ENCODE measurements around the gene ACOXL.

Gene ACOXL

GRCh38 chr2:111166115-111166514, 433.7 kb downstream of the ACOXL start:
- no peak overlapping the region for H3K4me3 ChIP-seq (ENCODE audit: low read depth, low read length)
- TF ChIP-seq ZNF114 (tag by site-specific recombination; IDR thresholded peaks at IDR 0.05): no peak
- TF ChIP-seq ZNF174 (tag by site-specific recombination; IDR thresholded peaks at IDR 0.05): no peak
- no peak for TF ChIP-seq ZSCAN5A (tag by site-specific recombination; IDR thresholded peaks at IDR 0.05)
- no peak for TF ChIP-seq ZNF623 (tag by site-specific recombination; IDR thresholded peaks at IDR 0.05)
- no peak for TF ChIP-seq ZNF449 (tag by site-specific recombination; IDR thresholded peaks at IDR 0.05)
- TF ChIP-seq ZNF48 (tag by site-specific recombination; IDR thresholded peaks at IDR 0.05): no peak
- no peaks in the 10 kb centered on the region for H3K9me3 ChIP-seq (ENCODE audit: control insufficient read depth, insufficient read depth, low read depth, low read length)
- H3K36me3 ChIP-seq (ENCODE audit: control insufficient read depth in 2 of 2, insufficient read depth in 1 of 2, low read length in 2 of 2): peaks cover 4 to 47% of the 10 kb centered on the region in 2 experiments; a peak in 1 of 3 replicates
- POLR2A ChIA-PET: no interaction called here
- CTCF ChIA-PET: no interaction called here
- H3K27ac ChIP-seq (ENCODE audit: extremely low read depth, low read depth, low read length): no peak overlapping the region
- peaks cover 30% of the 10 kb centered on the region for H3K4me1 ChIP-seq (ENCODE audit: control insufficient read depth, insufficient read depth, low read length)

- H3K4me1 ChIP-seq (ENCODE audit: control insufficient read depth, insufficient read depth, low read length): peaks cover 29% of the 10 kb centered on the region
- TF ChIP-seq ZNF202 (tag by site-specific recombination; IDR thresholded peaks at IDR 0.05; ENCODE audit: borderline replicate concordance): no peak
- no peak for TF ChIP-seq ZNF16 (tag by site-specific recombination; IDR thresholded peaks at IDR 0.05; ENCODE audit: low read depth)
- 0 out of 2 replicates have a peak, but pooled peaks have one; percentile 18 for TF ChIP-seq GLIS2 (tag by site-specific recombination; IDR thresholded peaks at IDR 0.05)
- TF ChIP-seq ZIC2 (tag by site-specific recombination; IDR thresholded peaks at IDR 0.05): peak; percentile 39; the same call in 1 of the 2 replicates
- no peak for TF ChIP-seq ZNF266 (tag by site-specific recombination; IDR thresholded peaks at IDR 0.05; ENCODE audit: low read depth)
- POLR2A ChIA-PET: interaction anchor here (1.1 kb wide), 1 partner anchor 46 kb away, joined by 4 read pairs; the partner anchor contains the start of gene BCL2L11
- no peak overlapping the region for H3K4me3 ChIP-seq (ENCODE audit: low read depth, low read length)
- H3K36me3 ChIP-seq (ENCODE audit: control insufficient read depth in 2 of 2, insufficient read depth in 1 of 2, low read length in 2 of 2): peaks cover 4 to 36% of the 10 kb centered on the region in 2 experiments; a peak in 1 of 3 replicates
- H3K27ac ChIP-seq (ENCODE audit: extremely low read depth, low read depth, low read length): no peak overlapping the region
- CTCF ChIA-PET: no interaction called here
- H3K9me3 ChIP-seq (ENCODE audit: control insufficient read depth, insufficient read depth, low read depth, low read length): no peaks in the 10 kb centered on the region
Measured at GRCh38 chr2:111167076-111167862, 434.9 kb downstream of the ACOXL start.

GRCh38 chr2:111167863-111168162, 435.4 kb downstream of the ACOXL start:
- Histone ChIP-seq H3K27ac (ENCODE audit: extremely low read depth, low read depth, low read length) (no peak overlapping the region), H3K4me3 (ENCODE audit: low read depth, low read length) (no peak overlapping the region), H3K9me3 (ENCODE audit: control insufficient read depth, insufficient read depth, low read depth, low read length) (no peaks in the 10 kb centered on the region), H3K36me3 (ENCODE audit: control insufficient read depth in 2 of 2, insufficient read depth in 1 of 2, low read length in 2 of 2) (peaks cover 4 to 33% of the 10 kb centered on the region in 2 experiments; a peak in 1 of 3 replicates), H3K4me1 (ENCODE audit: control insufficient read depth, insufficient read depth, low read length) (peaks cover 23% of the 10 kb centered on the region)
- TF ChIP-seq ZIC2 (tag by site-specific recombination; IDR thresholded peaks at IDR 0.05) (peak; percentile 5; the same call in 1 of the 2 replicates), KLF8 (tag by site-specific recombination; IDR thresholded peaks at IDR 0.05) (no peak)
- CTCF ChIA-PET: no interaction called here
- POLR2A ChIA-PET: interaction anchor here (1.1 kb wide), 1 partner anchor 47 kb away, joined by 4 read pairs; the partner anchor contains the start of gene BCL2L11

Data from HEK293 (cell line).